Testis (tissue), 3 donors: ENCODE results near the gene ORM1. TPM values are rescaled to one million over a fixed set of nuclear protein-coding genes. Genes with fewer than 3 reads are reported as not detected.

ENCODE experiments used
- DNase-seq: peaks from one replicate; pipeline ENCODE4 v3.0.0-alpha.2; 2019
- H3K27ac ChIP-seq, 2 donors: fragments of 200-600 bp; sonication (generic); one replicate each; pipeline ENCODE4 v1.5.1; 2019
- H3K27me3 ChIP-seq: fragments of 200-600 bp; sonication (generic); one replicate; pipeline ENCODE4 v1.5.1; 2019
- H3K36me3 ChIP-seq: fragments of 200-600 bp; sonication (generic); one replicate; pipeline ENCODE4 v1.5.1; 2017; ENCODE audit warnings: low read depth; ENCODE audit errors: missing control alignments
- H3K4me1 ChIP-seq: fragments of 200-600 bp; sonication (generic); one replicate; pipeline ENCODE4 v1.5.1; 2019
- H3K4me3 ChIP-seq, 2 donors: fragments of 200-600 bp; sonication (generic); one replicate each; pipeline ENCODE4 v1.5.1; 2017 to 2019
- H3K9me3 ChIP-seq: fragments of 200-600 bp; sonication (generic); one replicate; pipeline ENCODE4 v1.5.1; 2017
- CTCF ChIP-seq, 3 experiments: fragments of 450-650 bp in 2 of 3; fragments of 200-600 bp in 1 of 3; sonication (generic) in 1 of 3; IDR thresholded peaks; one replicate each; pipeline ENCODE4 v1.5.1; 2016 to 2019; ENCODE audit warnings: antibody characterized with exemption in 3 of 3, mild to moderate bottlenecking in 2 of 3, moderate library complexity in 1 of 3
- POLR2A ChIP-seq: fragments of 450-650 bp; IDR thresholded peaks from one replicate; pipeline ENCODE4 v1.6.1; 2017; ENCODE audit warnings: antibody characterized with exemption, mild to moderate bottlenecking, moderate library complexity
- WGBS, 2 donors: methylation state at CpG; one replicate each; pipeline ENCODE4 v1.1.5; 2018; 5-methylcytosine and 5-hydroxymethylcytosine counted together
- intact Hi-C: fragments of 100-400 bp; cut with DNase I; formaldehyde crosslinking; loops from one replicate; pipeline ENCODE4 v1.15.1; 2023; ENCODE audit warnings: low total_unique reads
- polyA plus RNA-seq: library from polyadenylated mRNA; stranded (reverse); fragments of 350-450 nt; fragmentation: Illumina TruSeq; extraction: RNeasy Lipid Tissue Mini Kit (QIAGEN cat#74804); gene quantifications from one replicate; pipeline ENCODE4 v1.2.3, GENCODE V29; 2014; ENCODE audit warnings: low read depth, low replicate concordance; ENCODE audit not compliant: insufficient read depth
- total RNA-seq, 2 donors: library from RNA; depleted of rRNA; stranded (reverse); fragments of >200 nt; gene quantifications; one replicate each; pipeline ENCODE4 v1.2.3, GENCODE V29; 2016

ORM1 gene
- total and polyA plus RNA-seq, 3 donors from 2014 or later, result 1.6 TPM; not detected in 2

GRCh38 chr9:114374936-114375335, 52.0 kb downstream of the ORM1 start:
- Histone ChIP-seq H3K27ac (no peak overlapping the region), H3K27me3 (no peaks in the 10 kb centered on the region), H3K4me1 (peaks cover 2% of the 10 kb centered on the region), H3K9me3 (no peaks in the 10 kb centered on the region), H3K36me3 (no peaks in the 10 kb centered on the region), H3K4me3 (no peak overlapping the region)
- DNase-seq, result no peak
- intact Hi-C loops, result no loop called here
- 85 to 91% methylated on average over 9 of the region's 9 CpGs for WGBS, 2 donors
- TF ChIP-seq CTCF (IDR thresholded peaks at IDR 0.05) (no peak), POLR2A (no peak)

GRCh38 chr9:114375386-114376175, 52.7 kb downstream of the ORM1 start:
- no peak overlapping the region for H3K27ac ChIP-seq
- no peaks in the 10 kb centered on the region for H3K36me3 ChIP-seq
- no peak for DNase-seq
- WGBS, 2 donors, result 84 to 91% methylated on average over 9 of the region's 9 CpGs
- H3K4me1 ChIP-seq, result peaks cover 2% of the 10 kb centered on the region
- no peak for TF ChIP-seq CTCF (IDR thresholded peaks at IDR 0.05)
- TF ChIP-seq POLR2A, result no peak
- H3K27me3 ChIP-seq, result no peaks in the 10 kb centered on the region
- H3K9me3 ChIP-seq, result no peaks in the 10 kb centered on the region
- intact Hi-C loops, result no loop called here
- no peak overlapping the region for H3K4me3 ChIP-seq

Other genes starting within 250 kb of the ORM1 start
- under 1 TPM; 0.47 to 0.68 TPM for gene AMBP, start 244.8 kb upstream of the ORM1 start, total RNA-seq
- gene AMBP, start 244.8 kb upstream of the ORM1 start, polyA plus RNA-seq, result 0.88 TPM
- 1 to 10 TPM; 5.4 to 9.2 TPM for gene KIF12, start 223.8 kb upstream of the ORM1 start, total RNA-seq
- gene KIF12, start 223.8 kb upstream of the ORM1 start, polyA plus RNA-seq, result 7.1 TPM
- 10 to 100 TPM; 25.7 to 68.8 TPM for gene COL27A1, start 167.6 kb upstream of the ORM1 start, total RNA-seq
- 9.3 TPM for gene COL27A1, start 167.6 kb upstream of the ORM1 start, polyA plus RNA-seq
- under 1 TPM in 1 of 2 donors, not detected in 1; 0.56 TPM for gene ORM2, start 6.8 kb downstream of the ORM1 start, total RNA-seq
- gene ORM2, start 6.8 kb downstream of the ORM1 start, polyA plus RNA-seq, result 2.3 TPM
- 10 to 100 TPM; 21.2 to 31.5 TPM for gene AKNA, start 64.9 kb downstream of the ORM1 start, total RNA-seq
- gene AKNA, start 64.9 kb downstream of the ORM1 start, polyA plus RNA-seq, result 20.6 TPM
- 100 to 1,000 TPM; 181 to 208 TPM for gene WHRN, start 182.4 kb downstream of the ORM1 start, total RNA-seq
- gene WHRN, start 182.4 kb downstream of the ORM1 start, polyA plus RNA-seq, result 70.3 TPM